KMS-11 (cell line): ENCODE results near the gene KNG1.

Experiments
- H2AFZ ChIP-seq: fragments of 200-600 bp; sonication (generic); 2 replicates; pipeline ENCODE4 v1.6.1; 2016; ENCODE audit warnings: antibody characterized with exemption, mixed run types, low read depth
- H3K27ac ChIP-seq: fragments of 200-600 bp; sonication (generic); 2 replicates; pipeline ENCODE4 v1.6.1; 2016; ENCODE audit warnings: mild to moderate bottlenecking, mixed run types
- H3K27me3 ChIP-seq: fragments of 200-600 bp; sonication (generic); 2 replicates; pipeline ENCODE4 v1.6.1; 2017; ENCODE audit warnings: mild to moderate bottlenecking, low read depth, mixed run types, moderate library complexity; ENCODE audit not compliant: insufficient read depth
- H3K36me3 ChIP-seq: fragments of 200-600 bp; sonication (generic); 2 replicates; pipeline ENCODE4 v1.6.1; 2017; ENCODE audit warnings: mild to moderate bottlenecking, mixed run types; ENCODE audit not compliant: insufficient read depth
- H3K4me1 ChIP-seq: fragments of 200-600 bp; sonication (generic); 2 replicates; pipeline ENCODE4 v1.6.1; 2016; ENCODE audit warnings: mild to moderate bottlenecking, low read depth, mixed run types; ENCODE audit not compliant: poor library complexity, severe bottlenecking
- H3K4me2 ChIP-seq: fragments of 200-600 bp; sonication (generic); 2 replicates; pipeline ENCODE4 v1.7.0; 2016; ENCODE audit warnings: mild to moderate bottlenecking, mixed run types
- H3K4me3 ChIP-seq: fragments of 200-600 bp; sonication (generic); IDR thresholded peaks from 2 replicates; pipeline ENCODE4 v1.6.1; 2017; ENCODE audit warnings: low read depth, low read length, mixed read lengths; ENCODE audit not compliant: insufficient read depth
- H3K79me2 ChIP-seq: fragments of 200-600 bp; sonication (generic); 2 replicates; pipeline ENCODE4 v1.6.1; 2016; ENCODE audit warnings: low read depth, mixed run types; ENCODE audit not compliant: insufficient read depth
- H3K9ac ChIP-seq: fragments of 200-600 bp; sonication (generic); 2 replicates; pipeline ENCODE4 v1.6.1; 2016; ENCODE audit warnings: mild to moderate bottlenecking, mixed run types
- H4K20me1 ChIP-seq: fragments of 200-600 bp; sonication (generic); 2 replicates; pipeline ENCODE4 v1.6.1; 2016; ENCODE audit warnings: mild to moderate bottlenecking, mixed run types; ENCODE audit not compliant: insufficient read depth
- TF ChIP-seq, protein P1 (sequence below): fragments of 200-600 bp; sonication (generic); conservative IDR thresholded peaks from 2 replicates; pipeline ENCODE4 v1.6.1; 2017; ENCODE audit warnings: low read depth, mild to moderate bottlenecking, antibody characterized with exemption, low read length, moderate library complexity, mixed read lengths

Gene KNG1

GRCh38 chr3:186717039-186717457, at the start of gene KNG1:
Gene KNG1, plus strand, starts transcription at chr3:186717359. Its CDS starts 184 bp downstream, at chr3:186717543.
- H3K4me1 ChIP-seq = no peaks in the 10 kb centered on the region
- H4K20me1 ChIP-seq = no peaks in the 10 kb centered on the region
- no peaks in the 10 kb centered on the region for H3K36me3 ChIP-seq
- no peak within 1 kb of the TSS for H3K27ac ChIP-seq
- H3K27me3 ChIP-seq = no peaks in the 10 kb centered on the region
- no peak within 1 kb of the TSS for H3K4me3 ChIP-seq
- no peak within 1 kb of the TSS for H3K9ac ChIP-seq
- no peak within 1 kb of the TSS for H2AFZ ChIP-seq
- no peak within 1 kb of the TSS for H3K4me2 ChIP-seq
- TF ChIP-seq, protein P1, sequence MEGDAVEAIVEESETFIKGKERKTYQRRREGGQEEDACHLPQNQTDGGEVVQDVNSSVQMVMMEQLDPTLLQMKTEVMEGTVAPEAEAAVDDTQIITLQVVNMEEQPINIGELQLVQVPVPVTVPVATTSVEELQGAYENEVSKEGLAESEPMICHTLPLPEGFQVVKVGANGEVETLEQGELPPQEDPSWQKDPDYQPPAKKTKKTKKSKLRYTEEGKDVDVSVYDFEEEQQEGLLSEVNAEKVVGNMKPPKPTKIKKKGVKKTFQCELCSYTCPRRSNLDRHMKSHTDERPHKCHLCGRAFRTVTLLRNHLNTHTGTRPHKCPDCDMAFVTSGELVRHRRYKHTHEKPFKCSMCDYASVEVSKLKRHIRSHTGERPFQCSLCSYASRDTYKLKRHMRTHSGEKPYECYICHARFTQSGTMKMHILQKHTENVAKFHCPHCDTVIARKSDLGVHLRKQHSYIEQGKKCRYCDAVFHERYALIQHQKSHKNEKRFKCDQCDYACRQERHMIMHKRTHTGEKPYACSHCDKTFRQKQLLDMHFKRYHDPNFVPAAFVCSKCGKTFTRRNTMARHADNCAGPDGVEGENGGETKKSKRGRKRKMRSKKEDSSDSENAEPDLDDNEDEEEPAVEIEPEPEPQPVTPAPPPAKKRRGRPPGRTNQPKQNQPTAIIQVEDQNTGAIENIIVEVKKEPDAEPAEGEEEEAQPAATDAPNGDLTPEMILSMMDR = no peak
- H3K79me2 ChIP-seq = no peaks in the 10 kb centered on the region

DNA sequence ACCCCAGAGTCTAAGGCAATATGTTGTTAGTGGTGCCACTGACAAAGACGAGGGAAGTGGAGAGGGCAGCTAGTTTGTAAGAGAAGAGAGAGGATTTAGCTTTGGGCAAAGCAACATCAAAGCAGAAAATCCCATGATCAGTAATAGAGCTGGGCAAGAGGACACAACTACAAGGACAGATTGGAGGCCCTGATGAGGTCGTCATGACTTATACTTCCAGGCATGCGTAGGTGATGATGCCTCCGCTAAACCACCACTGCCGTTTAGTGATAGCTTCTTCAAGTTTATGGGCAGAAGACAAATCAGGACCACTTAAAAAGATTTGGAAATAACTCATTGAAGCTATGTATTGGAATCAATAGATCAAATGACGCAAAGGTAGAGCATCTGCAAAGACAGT, 48.7 kb upstream of the KNG1 start:
- TF ChIP-seq, protein P1 = no peak
- Histone ChIP-seq H3K4me1 (peaks cover 17% of the 10 kb centered on the region), H3K9ac (no peak overlapping the region), H3K27ac (no peak overlapping the region), H3K36me3 (no peaks in the 10 kb centered on the region), H2AFZ (no peak overlapping the region), H3K27me3 (no peaks in the 10 kb centered on the region), H3K79me2 (no peaks in the 10 kb centered on the region), H4K20me1 (no peaks in the 10 kb centered on the region), H3K4me2 (no peak overlapping the region), H3K4me3 (no peak overlapping the region)

GRCh38 chr3:186669378-186670084, 47.6 kb upstream of the KNG1 start:
- Histone ChIP-seq H3K36me3 (no peaks in the 10 kb centered on the region), H4K20me1 (no peaks in the 10 kb centered on the region)

GRCh38 chr3:186670155-186670554, 47.0 kb upstream of the KNG1 start:
- Histone ChIP-seq H3K4me3 (no peak overlapping the region), H2AFZ (no peak overlapping the region; the same call in 1 of the 2 replicates), H3K79me2 (no peaks in the 10 kb centered on the region), H3K4me2 (no peak overlapping the region; the same call in 1 of the 2 replicates), H3K27me3 (no peaks in the 10 kb centered on the region), H3K27ac (no peak overlapping the region), H3K9ac (no peak overlapping the region), H4K20me1 (no peaks in the 10 kb centered on the region), H3K36me3 (no peaks in the 10 kb centered on the region), H3K4me1 (peaks cover 17% of the 10 kb centered on the region)
- TF ChIP-seq, protein P1 = no peak

More at GRCh38 chr3:186669378-186670084, 47.6 kb upstream of the KNG1 start:
- H2AFZ ChIP-seq = peak overlapping the region; percentile 15; the same call in 1 of the 2 replicates
- no peak overlapping the region for H3K9ac ChIP-seq
- H3K27me3 ChIP-seq = no peaks in the 10 kb centered on the region
- peaks cover 17% of the 10 kb centered on the region for H3K4me1 ChIP-seq
- no peaks in the 10 kb centered on the region for H3K79me2 ChIP-seq
- H3K27ac ChIP-seq = no peak overlapping the region
- TF ChIP-seq, protein P1 = no peak
- H3K4me2 ChIP-seq = peak overlapping the region; percentile 6; the same call in 1 of the 2 replicates
- H3K4me3 ChIP-seq = no peak overlapping the region
